Measurements from ENCODE around the gene IL6R. TPM values are rescaled to one million over a fixed set of nuclear protein-coding genes. Genes with fewer than 3 reads are reported as not detected.
A peak's percentile ranks its signal among the peaks of the same experiment; 100 is the strongest.
"Not testable (repeated sequence)": the region's sequence is repeated elsewhere in the genome, so short reads cannot be mapped to it uniquely, and the experiment has no call there.

The IL6R gene
- total RNA-seq: 100 to 1,000 TPM; 271 to 435 (median 367) TPM

DNA sequence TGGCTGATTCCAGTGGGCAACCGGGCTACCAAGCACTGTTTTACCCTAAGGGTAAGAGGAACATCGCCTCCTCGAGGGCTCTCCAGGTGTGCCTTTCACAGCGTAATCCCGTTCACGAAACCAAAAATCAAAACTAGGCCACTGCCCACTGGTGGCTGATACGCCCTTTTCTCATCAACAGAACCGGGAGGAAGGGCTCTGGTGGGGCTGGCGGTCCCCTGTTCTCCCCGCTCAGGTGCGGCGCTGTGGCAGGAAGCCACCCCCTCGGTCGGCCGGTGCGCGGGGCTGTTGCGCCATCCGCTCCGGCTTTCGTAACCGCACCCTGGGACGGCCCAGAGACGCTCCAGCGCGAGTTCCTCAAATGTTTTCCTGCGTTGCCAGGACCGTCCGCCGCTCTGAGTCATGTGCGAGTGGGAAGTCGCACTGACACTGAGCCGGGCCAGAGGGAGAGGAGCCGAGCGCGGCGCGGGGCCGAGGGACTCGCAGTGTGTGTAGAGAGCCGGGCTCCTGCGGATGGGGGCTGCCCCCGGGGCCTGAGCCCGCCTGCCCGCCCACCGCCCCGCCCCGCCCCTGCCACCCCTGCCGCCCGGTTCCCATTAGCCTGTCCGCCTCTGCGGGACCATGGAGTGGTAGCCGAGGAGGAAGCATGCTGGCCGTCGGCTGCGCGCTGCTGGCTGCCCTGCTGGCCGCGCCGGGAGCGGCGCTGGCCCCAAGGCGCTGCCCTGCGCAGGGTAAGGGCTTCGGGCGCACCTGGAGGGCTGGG is at the start of gene IL6R:
Gene IL6R (plus strand): TSS at position 360 of the 763 bp plus-strand sequence. CDS start 287 bp downstream, at position 647.
- H3K36me3 ChIP-seq: no peaks in the 10 kb centered on the region
- ATAC-seq (peak; percentile 60 to 61), DNase-seq (peak; percentile 98)
- no peaks in the 10 kb centered on the region for H3K9me3 ChIP-seq
- H3K27me3 ChIP-seq: no peaks in the 10 kb centered on the region
- TF ChIP-seq, protein P1, sequence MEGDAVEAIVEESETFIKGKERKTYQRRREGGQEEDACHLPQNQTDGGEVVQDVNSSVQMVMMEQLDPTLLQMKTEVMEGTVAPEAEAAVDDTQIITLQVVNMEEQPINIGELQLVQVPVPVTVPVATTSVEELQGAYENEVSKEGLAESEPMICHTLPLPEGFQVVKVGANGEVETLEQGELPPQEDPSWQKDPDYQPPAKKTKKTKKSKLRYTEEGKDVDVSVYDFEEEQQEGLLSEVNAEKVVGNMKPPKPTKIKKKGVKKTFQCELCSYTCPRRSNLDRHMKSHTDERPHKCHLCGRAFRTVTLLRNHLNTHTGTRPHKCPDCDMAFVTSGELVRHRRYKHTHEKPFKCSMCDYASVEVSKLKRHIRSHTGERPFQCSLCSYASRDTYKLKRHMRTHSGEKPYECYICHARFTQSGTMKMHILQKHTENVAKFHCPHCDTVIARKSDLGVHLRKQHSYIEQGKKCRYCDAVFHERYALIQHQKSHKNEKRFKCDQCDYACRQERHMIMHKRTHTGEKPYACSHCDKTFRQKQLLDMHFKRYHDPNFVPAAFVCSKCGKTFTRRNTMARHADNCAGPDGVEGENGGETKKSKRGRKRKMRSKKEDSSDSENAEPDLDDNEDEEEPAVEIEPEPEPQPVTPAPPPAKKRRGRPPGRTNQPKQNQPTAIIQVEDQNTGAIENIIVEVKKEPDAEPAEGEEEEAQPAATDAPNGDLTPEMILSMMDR (IDR thresholded peaks at IDR 0.05 in 4 of 5, conservative IDR thresholded peaks at IDR 0.05 in 1 of 5): peak in 4 of 5 experiments; percentile 7 to 60 (median 48)
- TF ChIP-seq POLR2A (IDR thresholded peaks at IDR 0.05): peak; percentile 89 to 91
- peak within 1 kb of the TSS; percentile 90 to 96 (median 93) for H3K4me3 ChIP-seq
- intact Hi-C loops (cut with DNase I; ENCODE audit: low total_unique reads) (loop anchor here (5.0 to 10.0 kb wide), 3 partner anchors 80 to 730 kb away; partner anchors contain the start of genes AQP10, ATP8B2 and SLC50A1), in situ Hi-C loops (cut with MboI; ENCODE audit: low sequenced_read_pairs in 4 of 4) (no loop called here)
- H3K4me1 ChIP-seq: peaks cover 29 to 41% of the 10 kb centered on the region in 2 donors
- peak within 1 kb of the TSS; percentile 99 to 100 (median 100) for H3K27ac ChIP-seq

- TF ChIP-seq POLR2A (IDR thresholded peaks at IDR 0.05): no peak
- TF ChIP-seq, protein P1 (IDR thresholded peaks at IDR 0.05 in 4 of 5, conservative IDR thresholded peaks at IDR 0.05 in 1 of 5): no peak
- intact Hi-C loops (cut with DNase I; ENCODE audit: low total_unique reads) (no loop called here), in situ Hi-C loops (cut with MboI; ENCODE audit: low sequenced_read_pairs in 4 of 4) (no loop called here)
- Histone ChIP-seq H3K36me3 (no peaks in the 10 kb centered on the region), H3K9me3 (no peaks in the 10 kb centered on the region), H3K27me3 (peaks cover 0 to 4% (median 3%) of the 10 kb centered on the region in 3 donors), H3K4me3 (no peak overlapping the region), H3K27ac (no peak overlapping the region), H3K4me1 (peaks cover 3 to 4% of the 10 kb centered on the region in 2 donors)
- DNase-seq (no peak), ATAC-seq (no peak)
Measured at GRCh38 chr1:154358519-154358918, 46.6 kb upstream of the IL6R start.

DNA sequence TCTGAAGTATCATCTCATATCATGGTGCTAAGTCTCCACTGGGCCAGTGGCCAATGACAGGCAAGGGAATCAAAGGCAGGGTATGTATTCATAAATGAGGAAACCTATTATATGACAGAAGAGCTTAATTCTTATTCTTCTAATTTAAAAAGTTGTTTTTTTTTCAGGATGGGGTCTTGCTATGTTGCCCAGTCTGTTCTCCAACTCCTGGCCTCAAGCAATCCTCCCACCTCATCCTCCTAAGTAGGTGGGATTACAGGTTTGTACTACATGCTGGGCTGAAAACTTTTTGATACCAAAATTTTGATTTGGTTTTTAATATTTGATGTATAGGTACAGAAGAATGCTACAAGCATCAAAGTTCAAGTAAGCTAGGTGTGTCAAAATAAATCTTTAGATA is 44.9 kb upstream of the IL6R start:
- no peak for DNase-seq
- H3K36me3 ChIP-seq: no peaks in the 10 kb centered on the region
- ATAC-seq: no peak
- H3K4me1 ChIP-seq: no peaks in the 10 kb centered on the region
- no peaks in the 10 kb centered on the region for H3K27me3 ChIP-seq
- no peaks in the 10 kb centered on the region for H3K9me3 ChIP-seq
- in situ Hi-C loops (cut with MboI; ENCODE audit: low sequenced_read_pairs in 4 of 4) (no loop called here), intact Hi-C loops (cut with DNase I; ENCODE audit: low total_unique reads) (no loop called here)
- no peak overlapping the region for H3K27ac ChIP-seq
- TF ChIP-seq, protein P1 (IDR thresholded peaks at IDR 0.05 in 4 of 5, conservative IDR thresholded peaks at IDR 0.05 in 1 of 5): no peak
- TF ChIP-seq POLR2A (IDR thresholded peaks at IDR 0.05): no peak
- no peak overlapping the region for H3K4me3 ChIP-seq

GRCh38 chr1:154360881-154361280 is 44.3 kb upstream of the IL6R start:
- ATAC-seq; DNase-seq; in situ Hi-C loops (cut with MboI; ENCODE audit: low sequenced_read_pairs in 4 of 4); H3K27me3 ChIP-seq; intact Hi-C loops (cut with DNase I; ENCODE audit: low total_unique reads); H3K9me3 ChIP-seq; H3K4me3 ChIP-seq; H3K36me3 ChIP-seq; H3K27ac ChIP-seq; H3K4me1 ChIP-seq: not testable (repeated sequence)

GRCh38 chr1:154361357-154361756 is 43.8 kb upstream of the IL6R start:
- H3K4me1 ChIP-seq: no peaks in the 10 kb centered on the region
- DNase-seq (no peak), ATAC-seq (no peak)
- H3K27me3 ChIP-seq: no peaks in the 10 kb centered on the region
- H3K36me3 ChIP-seq: no peaks in the 10 kb centered on the region
- intact Hi-C loops (cut with DNase I; ENCODE audit: low total_unique reads): no loop called here
- no peaks in the 10 kb centered on the region for H3K9me3 ChIP-seq
- no peak overlapping the region for H3K27ac ChIP-seq
- in situ Hi-C loops (cut with MboI; ENCODE audit: low sequenced_read_pairs in 4 of 4): no loop called here
- TF ChIP-seq, protein P1 (IDR thresholded peaks at IDR 0.05 in 4 of 5, conservative IDR thresholded peaks at IDR 0.05 in 1 of 5): no peak
- TF ChIP-seq POLR2A (IDR thresholded peaks at IDR 0.05): no peak
- H3K4me3 ChIP-seq: no peak overlapping the region
